ENCODE measurements around the gene NKX2-3.
A peak's percentile ranks its signal among the peaks of the same experiment; 100 is the strongest.

The NKX2-3 gene

GRCh38 chr10:99535764-99536337, 3.1 kb downstream of the NKX2-3 start:
- no peak for TF ChIP-seq CTCF (IDR thresholded peaks at IDR 0.05; ENCODE audit: borderline replicate concordance, control extremely low read depth, extremely low read depth, insufficient read depth, missing control alignments)
- no peak for DNase-seq (ENCODE audit: low spot score)
- in situ Hi-C loops (cut with MboI; ENCODE audit: low sequenced_read_pairs, unreplicated experiment), result no loop called here

DNA sequence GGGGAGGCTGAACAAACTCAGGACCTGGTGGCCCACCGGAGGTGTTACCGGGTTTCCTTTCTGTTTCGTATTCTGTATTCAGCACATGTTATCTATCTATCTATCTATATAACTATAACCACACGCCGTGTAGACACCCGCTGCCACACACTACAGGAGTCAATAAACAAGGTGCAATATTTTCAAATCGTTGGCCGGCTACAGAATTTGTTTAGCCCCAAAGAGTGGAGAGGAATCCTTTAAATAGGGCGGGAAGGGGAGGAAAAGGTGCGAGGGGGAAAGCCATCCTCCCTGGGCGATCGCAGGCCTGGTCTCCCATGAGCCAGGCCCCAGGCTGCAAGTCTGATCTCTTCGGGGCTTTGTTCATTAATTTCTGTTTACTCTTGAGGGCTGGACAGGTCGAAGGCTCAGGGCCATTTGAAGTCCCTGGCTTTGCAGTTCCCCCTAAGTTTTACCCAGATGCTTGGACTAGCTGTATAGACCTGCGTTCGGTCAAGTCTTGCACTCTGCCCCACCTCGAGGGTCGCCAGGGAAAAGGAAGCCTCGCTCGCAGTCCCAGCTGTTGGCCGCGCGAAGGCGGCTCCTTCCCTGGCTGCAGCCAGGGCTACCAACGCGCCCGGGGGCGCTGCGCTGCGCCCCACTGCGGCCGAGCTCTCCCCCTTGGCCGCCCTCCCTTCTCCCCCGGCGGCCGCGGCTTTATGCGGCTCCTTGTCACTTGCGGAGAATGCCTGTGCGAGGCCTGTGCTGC, 3.8 kb downstream of the NKX2-3 start:
- TF ChIP-seq CTCF (IDR thresholded peaks at IDR 0.05; ENCODE audit: borderline replicate concordance, control extremely low read depth, extremely low read depth, insufficient read depth, missing control alignments), result no peak
- DNase-seq (ENCODE audit: low spot score), result peak; percentile 45
- in situ Hi-C loops (cut with MboI; ENCODE audit: low sequenced_read_pairs, unreplicated experiment), result no loop called here

GRCh38 chr10:99537086-99537988, 4.6 kb downstream of the NKX2-3 start:
- in situ Hi-C loops (cut with MboI; ENCODE audit: low sequenced_read_pairs, unreplicated experiment), result no loop called here
- no peak for TF ChIP-seq CTCF (IDR thresholded peaks at IDR 0.05; ENCODE audit: borderline replicate concordance, control extremely low read depth, extremely low read depth, insufficient read depth, missing control alignments)
- no peak for DNase-seq (ENCODE audit: low spot score)

GRCh38 chr10:99537989-99538917, 5.5 kb downstream of the NKX2-3 start:
- DNase-seq (ENCODE audit: low spot score), result no peak
- in situ Hi-C loops (cut with MboI; ENCODE audit: low sequenced_read_pairs, unreplicated experiment), result no loop called here
- TF ChIP-seq CTCF (IDR thresholded peaks at IDR 0.05; ENCODE audit: borderline replicate concordance, control extremely low read depth, extremely low read depth, insufficient read depth, missing control alignments), result no peak

DNA sequence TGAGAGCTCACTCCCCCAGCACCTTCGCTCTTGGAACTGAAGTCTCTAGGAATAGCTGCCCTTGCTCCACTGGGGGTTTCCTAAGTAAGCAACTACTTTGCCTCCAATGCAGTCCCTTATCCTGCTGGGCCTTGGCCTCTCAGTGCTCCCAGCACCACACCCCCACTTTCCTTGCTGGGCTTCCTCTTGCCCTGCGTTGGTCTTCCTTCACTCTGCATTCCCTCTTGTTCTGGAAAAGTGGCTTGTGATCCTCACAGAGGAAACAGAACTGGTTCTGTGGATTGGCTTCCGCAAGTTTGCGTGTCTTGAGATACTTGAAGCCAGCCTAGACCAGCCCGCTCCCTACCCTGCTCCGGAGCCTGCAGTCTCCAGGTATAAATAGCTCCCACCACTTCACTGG, 6.4 kb downstream of the NKX2-3 start:
- TF ChIP-seq CTCF (IDR thresholded peaks at IDR 0.05; ENCODE audit: borderline replicate concordance, control extremely low read depth, extremely low read depth, insufficient read depth, missing control alignments), result no peak
- in situ Hi-C loops (cut with MboI; ENCODE audit: low sequenced_read_pairs, unreplicated experiment), result no loop called here

GRCh38 chr10:99539820-99540219, 7.1 kb downstream of the NKX2-3 start:
- DNase-seq (ENCODE audit: low spot score), result no peak
- in situ Hi-C loops (cut with MboI; ENCODE audit: low sequenced_read_pairs, unreplicated experiment), result no loop called here
- TF ChIP-seq CTCF (IDR thresholded peaks at IDR 0.05; ENCODE audit: borderline replicate concordance, control extremely low read depth, extremely low read depth, insufficient read depth, missing control alignments), result no peak

More for the DNA sequence above, 6.4 kb downstream of the NKX2-3 start:
- no peak for DNase-seq (ENCODE audit: low spot score)
